Measurements from ENCODE around the gene NEXMIF.

DNA sequence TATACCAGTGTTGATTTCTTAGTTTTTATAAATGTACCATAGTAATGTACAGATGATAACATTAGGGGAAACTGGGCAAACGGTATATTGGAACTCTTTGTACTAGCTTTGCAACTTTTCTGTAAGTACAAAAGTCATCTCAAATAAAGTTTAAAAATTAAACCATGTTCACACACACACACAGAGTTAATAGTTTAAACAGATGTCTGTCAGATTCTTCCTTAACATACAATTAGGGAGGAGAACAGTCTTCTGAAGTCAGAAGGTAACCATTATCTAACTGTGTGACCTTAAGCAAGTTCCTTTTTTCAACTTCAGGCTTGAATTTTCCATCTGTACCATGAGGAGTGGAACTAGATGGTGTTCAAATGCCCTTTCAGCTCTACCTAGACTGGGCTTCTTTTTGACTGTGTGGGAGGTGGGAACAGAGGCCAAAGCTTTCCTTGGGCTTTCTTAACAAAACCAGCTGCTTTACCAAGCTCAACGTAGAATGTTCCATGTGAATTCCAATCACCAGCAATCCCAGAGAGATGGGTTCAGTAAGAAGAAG, 127.8 kb downstream of the NEXMIF start:
- TF ChIP-seq POLR2A (IDR thresholded peaks at IDR 0.05) = no peak
- no peak for TF ChIP-seq CTCF (IDR thresholded peaks at IDR 0.05)
